ENCODE results near the gene MARCHF3. TPM values are rescaled to one million over a fixed set of nuclear protein-coding genes. Genes with fewer than 3 reads are reported as not detected.

Gene MARCHF3
- total RNA-seq, 1 donor from 2014 or later, result 34.5 TPM

DNA sequence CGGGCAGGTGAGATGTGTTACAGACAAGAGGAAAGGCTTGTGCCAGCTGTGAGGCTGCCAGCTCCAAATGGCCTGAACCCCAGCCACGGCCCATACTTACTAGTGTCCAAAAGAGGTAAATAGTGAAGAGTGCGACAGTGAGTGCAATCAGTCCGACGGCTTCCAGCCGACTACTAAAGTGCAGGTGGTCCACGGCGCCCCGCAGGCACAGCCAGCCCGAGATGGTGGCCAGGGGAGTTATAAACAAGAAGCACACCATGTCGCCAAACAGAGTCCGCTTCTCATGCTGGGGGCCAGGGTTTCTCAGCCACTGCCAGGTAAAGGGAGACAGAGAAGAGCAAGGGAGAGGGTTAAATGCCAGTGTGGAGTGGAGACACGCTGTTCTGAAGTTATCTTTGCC is 152.3 kb downstream of the MARCHF3 start:
- Mint-ChIP-seq H3K9me3 (ENCODE audit: unreplicated experiment) (no peaks in the 10 kb centered on the region), H3K4me3 (ENCODE audit: unreplicated experiment) (no peak overlapping the region)

GRCh38 chr5:126877602-126878001 is 152.8 kb downstream of the MARCHF3 start:
- Mint-ChIP-seq H3K4me1 (ENCODE audit: unreplicated experiment) (peaks cover 31% of the 10 kb centered on the region), H3K9me3 (ENCODE audit: unreplicated experiment) (no peaks in the 10 kb centered on the region), H3K4me3 (ENCODE audit: unreplicated experiment) (no peak overlapping the region), H3K27me3 (ENCODE audit: unreplicated experiment) (no peaks in the 10 kb centered on the region), H3K36me3 (ENCODE audit: unreplicated experiment) (peaks cover 8% of the 10 kb centered on the region), H3K27ac (ENCODE audit: unreplicated experiment) (peak overlapping the region; percentile 72)
- no peak for DNase-seq (ENCODE audit: extremely low spot score, unreplicated experiment)
- no peak for TF ChIP-seq CTCF (IDR thresholded peaks at IDR 0.05)

More for the DNA sequence above, 152.3 kb downstream of the MARCHF3 start:
- no peak for TF ChIP-seq CTCF (IDR thresholded peaks at IDR 0.05)
- H3K27ac Mint-ChIP-seq (ENCODE audit: unreplicated experiment), result no peak overlapping the region
- no peaks in the 10 kb centered on the region for H3K27me3 Mint-ChIP-seq (ENCODE audit: unreplicated experiment)
- peaks cover 8% of the 10 kb centered on the region for H3K36me3 Mint-ChIP-seq (ENCODE audit: unreplicated experiment)
- peaks cover 31% of the 10 kb centered on the region for H3K4me1 Mint-ChIP-seq (ENCODE audit: unreplicated experiment)
- no peak for DNase-seq (ENCODE audit: extremely low spot score, unreplicated experiment)

- Mint-ChIP-seq H3K36me3 (ENCODE audit: unreplicated experiment) (peaks cover 15% of the 10 kb centered on the region), H3K27me3 (ENCODE audit: unreplicated experiment) (no peaks in the 10 kb centered on the region), H3K27ac (ENCODE audit: unreplicated experiment) (peak overlapping the region; percentile 81), H3K4me3 (ENCODE audit: unreplicated experiment) (no peak overlapping the region), H3K4me1 (ENCODE audit: unreplicated experiment) (peaks cover 31% of the 10 kb centered on the region), H3K9me3 (ENCODE audit: unreplicated experiment) (no peaks in the 10 kb centered on the region)
- DNase-seq (ENCODE audit: extremely low spot score, unreplicated experiment), result no peak
- TF ChIP-seq CTCF (IDR thresholded peaks at IDR 0.05), result no peak
Observed at GRCh38 chr5:126875303-126875785, 155.0 kb downstream of the MARCHF3 start.

DNA sequence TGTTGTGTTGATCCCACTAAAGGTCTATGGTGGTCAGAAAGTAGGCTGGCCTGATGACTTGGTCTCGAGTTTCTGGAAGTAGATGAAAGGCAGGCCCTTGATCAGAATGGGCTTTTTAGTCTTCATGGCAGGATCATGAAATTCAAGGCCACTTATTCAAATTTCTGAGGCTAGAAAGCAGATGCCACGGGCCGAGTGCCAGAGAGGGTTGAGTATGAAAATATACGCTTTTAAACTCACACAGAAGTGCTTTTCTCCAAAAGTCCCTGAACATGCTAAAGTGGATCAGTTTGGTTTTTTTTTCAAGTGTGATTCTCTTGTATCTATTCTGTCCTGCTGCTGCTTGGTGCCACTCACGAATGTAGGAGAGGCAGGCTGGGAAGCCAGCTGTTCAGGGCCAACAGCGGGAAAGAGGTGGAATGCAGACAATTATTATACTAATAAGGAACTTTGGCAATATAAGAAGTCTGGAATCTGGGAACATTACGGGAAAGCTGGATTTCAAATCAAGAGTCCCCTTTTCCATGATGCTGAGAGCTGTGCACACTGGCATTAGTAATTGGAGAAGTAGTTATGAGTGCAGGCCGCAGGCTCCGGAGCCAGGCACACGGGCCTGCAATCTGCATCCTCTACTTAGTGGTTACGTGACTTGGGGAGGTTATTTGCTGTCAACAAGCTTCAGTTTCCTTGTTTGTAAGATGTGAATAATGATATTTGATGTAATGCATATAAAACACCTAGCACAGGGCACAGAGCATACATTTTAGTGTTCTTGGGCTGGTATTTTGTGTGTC is 157.6 kb downstream of the MARCHF3 start:
- DNase-seq (ENCODE audit: extremely low spot score, unreplicated experiment), result no peak
- Mint-ChIP-seq H3K27me3 (ENCODE audit: unreplicated experiment) (no peaks in the 10 kb centered on the region), H3K27ac (ENCODE audit: unreplicated experiment) (no peak overlapping the region), H3K4me1 (ENCODE audit: unreplicated experiment) (peaks cover 40% of the 10 kb centered on the region), H3K9me3 (ENCODE audit: unreplicated experiment) (no peaks in the 10 kb centered on the region), H3K4me3 (ENCODE audit: unreplicated experiment) (no peak overlapping the region), H3K36me3 (ENCODE audit: unreplicated experiment) (peaks cover 14% of the 10 kb centered on the region)
- TF ChIP-seq CTCF (IDR thresholded peaks at IDR 0.05), result no peak

DNA sequence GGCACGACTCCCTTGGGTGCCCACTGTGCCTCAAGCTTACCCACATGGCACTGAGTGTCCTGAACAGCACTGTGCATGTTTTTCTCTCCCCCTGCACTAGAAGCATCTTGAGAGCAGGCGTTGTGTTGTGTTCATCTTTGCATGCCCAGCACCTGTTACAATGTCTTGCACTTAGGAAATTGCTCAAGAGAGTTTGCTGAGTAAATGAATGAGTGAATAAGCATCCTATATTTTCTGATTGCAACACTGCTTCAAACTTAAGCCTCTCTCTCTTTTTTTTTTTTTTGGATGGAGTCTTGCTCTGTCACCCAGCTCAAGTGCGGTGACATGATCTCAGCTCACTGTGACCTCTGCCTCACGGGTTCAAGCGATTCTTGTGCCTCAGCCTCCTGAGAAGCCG is 158.9 kb downstream of the MARCHF3 start:
- Mint-ChIP-seq H3K27me3 (ENCODE audit: unreplicated experiment) (no peaks in the 10 kb centered on the region), H3K4me1 (ENCODE audit: unreplicated experiment) (peaks cover 29% of the 10 kb centered on the region), H3K4me3 (ENCODE audit: unreplicated experiment) (no peak overlapping the region), H3K9me3 (ENCODE audit: unreplicated experiment) (no peaks in the 10 kb centered on the region), H3K36me3 (ENCODE audit: unreplicated experiment) (peaks cover 15% of the 10 kb centered on the region), H3K27ac (ENCODE audit: unreplicated experiment) (no peak overlapping the region)
- no peak for DNase-seq (ENCODE audit: extremely low spot score, unreplicated experiment)
- TF ChIP-seq CTCF (IDR thresholded peaks at IDR 0.05), result no peak
